LNCAP (cell line): ENCODE data around the gene ZNF717.
A peak's percentile ranks its signal among the peaks of the same experiment; 100 is the strongest.
"Not testable (repeated sequence)": the region's sequence is repeated elsewhere in the genome, so short reads cannot be mapped to it uniquely, and the experiment has no call there.

ENCODE experiments used
- TF ChIP-seq, protein P1 (sequence below): fragments of 450-650 bp; IDR thresholded peaks from 2 replicates; pipeline ENCODE4 v1.5.1; 2017; ENCODE audit warnings: mild to moderate bottlenecking

ZNF717 gene

DNA sequence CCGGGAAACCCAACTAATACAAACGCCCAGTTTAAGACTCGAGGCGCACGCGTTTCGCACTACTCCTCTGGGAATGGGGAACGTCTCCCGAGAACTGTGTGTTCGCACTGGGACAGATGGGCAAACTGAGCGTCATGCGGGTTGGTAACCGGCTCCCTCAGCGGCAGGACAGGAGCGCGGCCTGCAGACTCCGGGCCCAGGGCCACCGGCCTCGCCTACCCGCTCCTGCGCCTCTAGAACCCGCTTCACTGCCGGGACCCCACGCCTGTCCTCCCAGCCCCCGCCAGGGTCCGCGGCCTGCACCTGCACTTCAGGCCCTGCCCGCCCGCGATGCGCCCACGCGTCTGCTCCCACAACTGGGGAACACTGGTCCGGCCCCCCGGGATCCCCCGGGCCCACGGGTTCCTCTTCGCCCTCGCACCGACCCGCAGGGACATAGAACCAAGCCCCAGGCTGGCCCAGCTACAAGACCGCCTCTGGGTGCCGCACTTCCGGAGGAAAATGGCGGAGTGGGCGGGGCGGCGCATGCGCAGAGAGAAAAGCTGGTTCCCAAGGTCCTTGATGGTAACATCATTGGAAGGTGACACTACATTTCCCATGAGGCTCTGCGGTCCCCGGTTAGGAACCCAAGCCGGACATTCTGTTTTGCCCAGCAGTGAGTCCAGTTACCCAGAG lies at the start of gene ZNF717:
Gene ZNF717, minus strand, starts transcription at position 469 of the 675 bp plus-strand sequence. CDS start 2,187 bp downstream, outside the sequence.
- TF ChIP-seq, protein P1, sequence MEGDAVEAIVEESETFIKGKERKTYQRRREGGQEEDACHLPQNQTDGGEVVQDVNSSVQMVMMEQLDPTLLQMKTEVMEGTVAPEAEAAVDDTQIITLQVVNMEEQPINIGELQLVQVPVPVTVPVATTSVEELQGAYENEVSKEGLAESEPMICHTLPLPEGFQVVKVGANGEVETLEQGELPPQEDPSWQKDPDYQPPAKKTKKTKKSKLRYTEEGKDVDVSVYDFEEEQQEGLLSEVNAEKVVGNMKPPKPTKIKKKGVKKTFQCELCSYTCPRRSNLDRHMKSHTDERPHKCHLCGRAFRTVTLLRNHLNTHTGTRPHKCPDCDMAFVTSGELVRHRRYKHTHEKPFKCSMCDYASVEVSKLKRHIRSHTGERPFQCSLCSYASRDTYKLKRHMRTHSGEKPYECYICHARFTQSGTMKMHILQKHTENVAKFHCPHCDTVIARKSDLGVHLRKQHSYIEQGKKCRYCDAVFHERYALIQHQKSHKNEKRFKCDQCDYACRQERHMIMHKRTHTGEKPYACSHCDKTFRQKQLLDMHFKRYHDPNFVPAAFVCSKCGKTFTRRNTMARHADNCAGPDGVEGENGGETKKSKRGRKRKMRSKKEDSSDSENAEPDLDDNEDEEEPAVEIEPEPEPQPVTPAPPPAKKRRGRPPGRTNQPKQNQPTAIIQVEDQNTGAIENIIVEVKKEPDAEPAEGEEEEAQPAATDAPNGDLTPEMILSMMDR = not testable (repeated sequence)

DNA sequence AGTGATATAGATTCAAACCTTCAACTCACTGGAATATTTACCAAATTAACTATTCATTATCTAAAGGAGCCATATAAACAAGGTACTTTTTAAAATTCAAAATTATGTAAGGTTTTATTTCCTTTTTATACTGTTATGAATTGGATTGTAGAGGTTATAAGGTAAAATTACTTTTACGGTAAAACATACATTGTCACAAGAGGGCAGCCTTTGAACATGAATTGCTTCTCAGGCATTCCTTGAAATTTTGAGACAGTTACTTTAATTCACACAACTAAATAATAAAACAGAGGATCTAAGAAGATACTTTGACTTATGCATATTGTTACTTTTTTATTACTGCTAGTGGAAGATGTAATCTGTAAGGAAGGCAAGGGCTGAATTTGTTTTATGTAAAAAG lies 32.7 kb upstream of the ZNF717 start:
- TF ChIP-seq, protein P1 = peak; percentile 43

DNA sequence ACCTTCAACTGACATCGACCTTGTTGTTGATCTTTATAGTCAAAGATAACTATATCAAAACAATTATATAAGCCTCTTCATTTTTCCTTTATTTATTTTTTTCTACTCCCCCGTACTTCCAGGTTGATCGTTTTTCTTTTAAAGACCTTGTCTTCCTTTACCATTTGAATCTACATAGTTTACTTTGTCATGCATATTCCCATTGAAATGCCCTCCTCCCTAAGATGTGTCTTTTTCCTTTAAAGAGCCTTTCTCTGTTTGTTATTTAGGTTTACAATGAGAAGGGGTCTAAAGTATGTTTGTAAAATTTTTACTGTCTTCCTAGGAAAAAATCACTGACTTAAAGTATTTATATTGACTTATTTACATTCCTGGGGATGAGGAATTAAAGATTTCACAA lies 29.4 kb upstream of the ZNF717 start:
- TF ChIP-seq, protein P1 = no peak

DNA sequence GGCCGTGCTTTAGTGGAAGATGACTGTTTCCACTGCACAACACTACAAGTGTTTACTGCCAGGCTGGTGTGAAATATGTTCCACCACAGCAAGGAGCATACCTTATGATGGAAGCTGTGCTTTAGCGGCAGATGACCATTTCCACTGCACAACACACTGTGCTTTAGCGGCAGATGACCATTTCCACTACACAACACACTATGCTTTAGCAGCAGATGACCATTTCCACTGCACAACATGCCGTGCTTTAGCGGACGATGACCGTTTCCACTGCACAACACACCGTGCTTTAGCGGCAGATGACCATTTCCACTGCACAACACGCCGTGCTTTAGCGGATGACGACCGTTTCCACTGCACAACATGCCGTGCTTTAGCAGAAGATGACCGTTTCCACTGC lies 2.8 kb downstream of the ZNF717 start:
- TF ChIP-seq, protein P1 = no peak

DNA sequence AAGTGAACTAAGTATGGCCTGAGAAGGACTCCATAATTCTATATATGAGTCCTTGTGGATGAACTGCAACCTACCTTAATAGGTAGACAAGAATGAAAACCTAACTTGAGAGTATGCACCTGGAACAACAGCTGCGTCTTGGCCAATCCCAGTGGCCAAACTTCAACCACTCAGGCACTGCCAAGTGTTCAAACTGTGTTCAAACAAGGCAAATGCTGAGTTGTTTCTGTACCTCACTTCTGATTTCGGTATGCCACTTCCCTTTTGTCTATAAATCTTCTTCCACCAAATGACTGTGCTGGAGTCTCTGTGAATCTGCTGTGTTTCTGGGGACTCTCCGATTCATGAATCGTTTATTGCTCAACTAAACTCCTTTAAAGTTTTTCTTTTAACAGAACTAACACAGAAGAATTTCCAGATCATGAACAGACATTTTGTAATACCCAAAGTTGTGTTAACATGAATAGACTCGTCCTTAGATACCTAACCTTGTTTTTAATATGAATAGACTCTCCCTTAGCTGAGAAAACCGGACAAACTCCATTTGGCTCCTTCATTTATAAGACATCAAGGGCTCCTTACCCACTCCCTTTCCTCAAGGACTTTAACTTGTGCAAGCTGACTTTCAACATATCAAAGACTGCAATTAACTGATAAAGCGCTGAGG lies 4.1 kb downstream of the ZNF717 start:
- TF ChIP-seq, protein P1 = no peak

DNA sequence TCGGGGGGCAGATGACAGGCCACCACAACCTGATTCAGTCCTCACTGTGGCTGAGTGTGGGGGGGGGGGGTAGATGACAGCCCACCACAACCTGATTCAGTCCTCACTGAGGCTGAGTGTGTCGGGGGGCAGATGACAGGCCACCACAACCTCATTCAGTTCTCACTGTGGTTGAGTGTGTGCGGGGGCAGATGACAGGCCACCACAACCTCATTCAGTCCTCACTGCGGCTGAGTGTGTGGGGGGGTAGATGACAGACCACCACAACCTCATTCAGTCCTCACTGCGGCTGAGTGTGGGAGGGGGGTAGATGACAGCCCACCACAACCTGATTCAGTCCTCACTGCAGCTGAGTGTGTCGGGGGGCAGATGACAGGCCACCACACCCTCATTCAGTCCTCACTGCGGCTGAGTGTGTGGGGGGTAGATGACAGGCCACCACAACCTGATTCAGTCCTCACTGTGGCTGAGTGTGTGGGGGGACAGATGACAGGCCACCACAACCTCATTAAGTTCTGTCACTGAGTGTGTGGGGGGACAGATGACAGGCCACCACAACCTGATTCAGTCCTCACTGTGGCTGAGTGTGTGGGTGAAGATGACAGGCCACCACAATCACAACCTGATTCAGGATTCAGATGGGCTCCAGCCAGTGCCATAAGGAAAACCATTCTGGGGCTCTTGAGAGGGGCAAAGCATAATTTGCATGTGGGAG lies 16.9 kb downstream of the ZNF717 start:
- TF ChIP-seq, protein P1 = no peak

DNA sequence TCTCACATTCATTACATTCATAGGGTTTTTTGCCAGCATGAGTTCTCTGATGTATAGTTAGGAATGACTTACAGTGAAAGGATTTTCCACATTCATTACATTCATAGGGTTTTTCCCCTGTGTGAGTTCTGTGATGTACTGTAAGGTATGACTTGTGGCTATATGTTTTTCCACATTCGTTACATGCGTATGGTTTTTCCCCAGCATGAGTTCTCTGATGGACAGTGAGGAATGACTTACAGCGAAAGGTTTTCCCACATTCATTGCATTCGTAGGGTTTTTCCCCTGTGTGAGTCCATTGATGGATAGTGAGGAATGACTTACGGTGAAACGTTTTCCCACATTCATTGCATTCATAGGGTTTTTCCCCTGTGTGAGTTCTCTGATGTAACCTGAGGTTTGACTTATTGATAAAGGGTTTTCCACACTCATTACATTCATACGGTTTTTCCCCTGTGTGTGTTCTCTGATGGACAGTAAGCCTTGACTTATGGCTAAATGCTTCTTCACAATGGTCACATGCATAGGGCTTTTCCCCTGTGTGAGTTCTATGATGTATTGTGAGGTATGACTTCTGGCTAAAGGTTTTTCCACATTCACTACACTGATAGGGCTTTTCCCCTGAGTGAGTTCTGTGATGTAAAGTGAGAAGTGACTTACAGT lies 47.4 kb downstream of the ZNF717 start:
- TF ChIP-seq, protein P1 = no peak
